Stimulated activated CD4-positive, alpha-beta T cell treated with anti-CD3 and anti-CD28 coated beads, Interleukin-4, amount 100 ng/mL, for 1 hour (primary cell): ENCODE results near the gene VASH1.
"Not testable (repeated sequence)": the region's sequence is repeated elsewhere in the genome, so short reads cannot be mapped to it uniquely, and the experiment has no call there.

Source experiments
- DNase-seq: peaks from one replicate; pipeline ENCODE4 v3.0.0-alpha.2; 2020

The VASH1 gene

GRCh38 chr14:76761136-76761959, at the start of gene VASH1:
Gene VASH1, plus strand, starts transcription at chr14:76761468. Its CDS starts 1,354 bp downstream, at chr14:76762822.
- peak; percentile 60 for DNase-seq

DNA sequence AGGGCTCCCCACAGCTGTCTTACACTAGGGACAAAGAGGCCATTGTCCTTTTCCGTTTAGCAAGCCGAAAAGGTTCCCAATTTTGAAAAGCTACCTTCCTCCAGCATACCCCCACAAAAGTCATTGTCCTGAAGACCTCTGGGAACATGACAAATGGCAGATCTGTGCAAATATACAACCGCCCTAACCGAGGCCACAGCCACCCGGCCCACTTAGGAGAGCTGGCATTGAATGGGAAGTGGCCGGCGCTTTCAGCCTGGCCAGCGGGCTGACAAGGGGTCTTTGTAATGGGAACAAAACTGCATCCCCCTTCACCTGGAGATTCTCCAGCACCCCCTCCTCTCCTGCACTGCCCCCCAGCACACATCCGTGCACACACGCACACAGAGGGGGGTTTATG, 48.1 kb upstream of the VASH1 start:
- DNase-seq: no peak

GRCh38 chr14:76714470-76714869, 46.8 kb upstream of the VASH1 start:
- no peak for DNase-seq

GRCh38 chr14:76715101-76715500, 46.2 kb upstream of the VASH1 start:
- no peak for DNase-seq

DNA sequence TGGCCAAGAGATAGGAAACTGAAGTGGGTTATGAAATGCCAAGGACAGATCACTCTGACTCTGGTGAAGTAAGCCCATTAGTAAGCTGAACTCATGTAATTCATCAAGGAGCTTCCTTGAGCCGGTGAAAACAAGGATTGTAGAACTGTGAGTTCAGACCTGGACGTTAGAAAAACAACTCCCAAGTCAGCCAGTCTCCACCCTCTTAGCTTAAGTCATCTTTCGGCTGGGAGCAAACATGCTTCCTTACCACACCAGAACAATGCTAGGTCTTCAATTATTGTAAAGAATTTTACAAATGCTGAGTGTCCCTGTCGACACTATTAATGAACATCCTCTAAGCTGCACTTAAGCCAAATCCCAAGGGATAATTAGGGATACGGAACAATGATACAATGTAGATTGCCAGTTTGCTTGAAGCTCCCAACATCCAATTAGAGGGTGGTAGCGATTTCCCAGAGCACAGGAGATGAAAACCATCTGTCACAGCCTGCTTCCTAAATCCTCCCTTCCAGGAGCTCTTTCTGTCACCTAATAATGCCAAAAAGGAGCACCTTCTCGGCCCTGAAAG, 45.7 kb upstream of the VASH1 start:
- DNase-seq: no peak

DNA sequence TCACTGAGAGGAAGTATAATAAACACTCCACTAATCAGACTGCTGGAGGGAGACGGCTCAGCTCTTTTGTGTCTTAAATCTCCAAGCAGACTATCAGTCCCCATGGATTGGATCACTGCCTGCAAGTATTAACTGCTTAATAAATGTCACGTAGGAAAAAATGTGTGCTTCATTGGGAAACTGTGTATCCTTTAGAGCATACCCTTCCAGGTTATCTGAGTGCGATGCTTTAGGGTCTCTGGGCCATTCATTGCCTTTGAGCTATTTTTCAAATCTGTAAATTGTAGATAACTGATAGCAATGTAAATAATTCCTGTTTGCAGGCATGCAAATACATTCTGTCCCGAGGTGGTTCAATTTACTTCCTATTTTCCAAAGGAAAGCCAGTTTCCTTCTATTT, 45.0 kb upstream of the VASH1 start:
- DNase-seq: no peak

- DNase-seq: no peak
These were observed 43.6 kb upstream of the VASH1 start for GRCh38 chr14:76717508-76718290.

GRCh38 chr14:76718306-76719040, 42.8 kb upstream of the VASH1 start:
- no peak for DNase-seq

GRCh38 chr14:76719666-76720065, 41.6 kb upstream of the VASH1 start:
- DNase-seq: no peak

DNA sequence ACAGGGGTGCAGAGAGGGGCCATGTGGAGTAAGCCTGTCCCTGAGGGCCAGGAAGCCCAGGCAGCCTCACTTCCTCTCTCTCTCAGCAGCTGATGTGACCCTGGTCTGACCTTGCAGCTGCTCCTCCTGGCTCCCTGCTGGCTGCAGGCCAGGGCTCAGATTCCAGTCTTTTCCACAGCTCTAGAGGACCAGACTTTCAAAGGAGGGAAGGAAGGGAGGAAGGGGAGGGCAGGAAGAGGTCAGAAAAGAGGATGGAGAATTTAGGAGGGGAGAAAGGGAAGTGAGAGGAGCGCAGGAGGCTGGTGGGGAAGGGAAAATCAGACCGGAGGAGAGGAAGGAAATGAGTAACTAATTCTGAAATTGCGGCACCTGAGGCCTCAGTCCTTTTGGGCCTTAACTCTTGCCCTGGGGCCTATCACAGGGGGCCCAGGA, 40.9 kb upstream of the VASH1 start:
- no peak for DNase-seq

GRCh38 chr14:76721506-76721905, 39.8 kb upstream of the VASH1 start:
- DNase-seq: not testable (repeated sequence)

DNA sequence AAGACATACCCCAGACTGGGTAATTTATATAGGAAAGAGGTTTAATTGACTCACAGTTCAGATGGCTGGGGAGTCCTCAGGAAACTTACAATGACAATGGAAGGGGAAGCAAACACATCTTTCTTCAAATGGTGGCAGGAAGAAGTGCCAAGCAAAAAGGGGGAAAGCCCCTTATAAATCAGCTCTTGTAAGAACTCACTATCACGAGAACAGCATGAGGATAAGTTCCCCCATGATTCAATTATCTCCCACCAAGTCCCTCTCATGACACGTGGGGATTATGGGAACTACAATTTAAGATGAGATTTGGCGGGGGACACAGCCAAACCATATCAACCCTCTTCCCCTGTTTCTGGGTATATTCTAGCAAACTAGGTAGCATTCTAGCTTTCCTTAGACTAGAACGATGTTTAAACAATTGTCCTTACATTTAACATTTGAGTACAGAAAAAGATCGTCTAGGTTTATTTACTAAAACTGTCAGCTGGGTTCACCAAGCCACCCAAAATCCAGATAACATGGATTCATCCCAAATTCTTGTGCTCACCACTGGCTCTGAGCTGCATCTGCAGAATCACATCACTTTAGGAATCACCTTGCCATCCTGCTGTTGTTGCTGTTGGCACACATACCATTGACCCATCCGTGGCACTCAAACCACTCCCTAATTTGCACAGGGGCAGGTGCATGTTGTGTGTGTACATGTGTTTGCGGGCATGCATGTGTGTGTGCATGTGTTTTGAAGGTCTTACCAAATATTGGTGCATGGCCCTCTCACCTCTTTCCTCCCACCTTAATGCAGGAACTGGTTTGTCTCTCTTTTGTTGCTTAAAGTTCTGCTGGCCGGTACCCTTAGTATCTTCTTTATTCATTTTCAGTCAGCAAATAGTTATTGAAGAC, 36.4 kb upstream of the VASH1 start:
- no peak for DNase-seq

DNA sequence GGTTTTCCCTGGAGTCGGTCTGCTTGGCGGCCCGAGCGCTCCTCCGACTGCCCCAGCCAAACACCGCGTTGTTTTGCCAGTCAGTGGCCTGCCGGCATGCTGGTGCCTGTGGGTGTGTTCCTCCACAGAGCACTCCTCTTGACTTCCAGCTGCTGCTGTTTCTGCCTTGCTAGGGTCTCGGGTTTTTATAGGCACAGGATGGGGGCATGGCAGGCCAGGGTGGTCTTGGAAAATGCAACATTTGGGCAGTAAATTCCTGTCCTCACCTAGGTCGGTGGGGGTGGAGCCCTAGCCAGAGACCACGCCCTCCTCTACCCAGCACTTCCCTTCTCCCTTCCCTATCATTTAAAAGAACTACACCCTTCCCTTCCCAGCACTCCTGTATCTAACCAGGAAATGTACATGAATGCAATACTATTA, 34.7 kb upstream of the VASH1 start:
- no peak for DNase-seq

GRCh38 chr14:76727384-76727783, 33.9 kb upstream of the VASH1 start:
- no peak for DNase-seq

DNA sequence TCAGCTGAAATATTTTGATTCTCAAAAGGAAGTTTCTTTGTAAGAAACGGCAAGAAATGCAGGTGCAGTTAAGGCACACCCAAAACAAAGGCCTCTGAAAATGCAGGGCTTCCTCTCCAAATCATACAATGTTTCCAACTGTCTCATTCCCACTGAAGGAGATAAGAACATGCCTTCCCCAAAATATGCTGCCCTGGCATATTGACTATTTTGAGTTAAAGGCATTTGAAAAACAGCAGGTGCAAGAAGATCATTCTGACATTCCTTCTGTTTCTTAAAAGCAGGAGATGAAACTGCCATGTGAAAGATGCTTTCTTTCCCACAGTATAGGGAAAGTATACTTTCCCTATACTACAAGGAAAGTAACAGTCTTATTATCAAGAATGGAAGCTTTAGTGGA, 33.4 kb upstream of the VASH1 start:
- DNase-seq: no peak

DNA sequence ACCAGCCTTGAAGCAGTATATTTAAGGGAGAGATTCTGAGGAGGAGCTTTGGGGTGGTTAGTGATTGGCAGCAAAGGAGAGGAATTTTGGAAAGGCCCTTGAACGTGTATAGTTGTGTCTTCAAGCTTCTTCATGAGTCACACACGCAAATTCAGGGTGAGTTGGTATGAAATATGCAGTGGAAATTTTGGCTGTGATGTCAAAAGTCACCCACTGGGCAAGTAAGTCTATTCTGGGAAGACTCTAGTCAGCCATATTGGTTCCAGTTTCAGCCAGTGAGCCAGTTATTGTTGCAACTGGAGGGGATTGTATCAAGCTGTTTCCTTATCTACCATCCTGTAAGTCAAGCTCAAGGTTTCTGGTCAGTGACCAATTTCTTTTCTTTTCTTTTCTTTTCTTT, 32.0 kb upstream of the VASH1 start:
- no peak for DNase-seq

DNA sequence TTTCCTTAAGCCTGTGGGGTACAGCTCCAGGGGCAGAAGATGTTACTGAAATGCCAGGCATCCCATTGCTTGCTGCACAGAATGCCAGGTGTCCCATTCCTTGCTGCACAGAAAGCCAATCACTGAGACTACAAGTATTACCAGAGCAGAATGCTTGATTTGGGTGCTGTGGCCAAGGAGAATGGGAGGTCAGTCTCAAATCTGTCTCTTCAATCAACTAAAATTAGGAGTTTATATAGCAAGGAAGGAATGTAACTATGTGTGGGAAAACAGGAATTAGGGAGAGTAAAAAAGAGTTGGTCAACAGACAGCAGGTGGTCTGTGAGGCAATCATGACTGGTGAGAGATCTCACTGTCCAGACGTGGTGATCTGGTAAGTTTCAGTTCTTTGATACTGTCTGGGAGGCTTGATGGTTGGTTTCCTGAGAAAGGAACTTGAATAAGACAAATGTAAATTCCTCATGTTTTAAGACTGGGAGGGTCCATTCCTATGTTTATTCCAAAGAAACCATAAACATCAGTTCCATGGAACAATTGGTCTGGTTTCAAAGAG, 31.2 kb upstream of the VASH1 start:
- no peak for DNase-seq

DNA sequence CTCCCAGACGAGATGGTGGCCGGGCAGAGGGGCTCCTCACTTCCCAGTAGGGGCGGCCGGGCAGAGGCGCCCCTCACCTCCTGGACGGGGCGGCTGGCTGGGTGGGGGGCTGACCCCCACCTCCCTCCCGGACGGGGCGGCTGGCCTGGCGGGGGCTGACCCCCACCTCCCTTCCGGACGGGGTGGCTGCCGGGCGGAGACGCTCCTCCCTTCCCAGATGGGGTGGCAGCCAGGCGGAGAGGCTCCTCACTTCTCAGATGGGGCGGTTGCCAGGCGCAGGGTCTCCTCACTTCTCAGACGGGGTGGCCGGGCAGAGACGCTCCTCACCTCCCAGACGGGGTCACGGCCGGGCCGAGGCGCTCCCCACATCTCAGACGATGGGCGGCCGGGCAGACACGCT, 26.8 kb upstream of the VASH1 start:
- DNase-seq: not testable (repeated sequence)

DNA sequence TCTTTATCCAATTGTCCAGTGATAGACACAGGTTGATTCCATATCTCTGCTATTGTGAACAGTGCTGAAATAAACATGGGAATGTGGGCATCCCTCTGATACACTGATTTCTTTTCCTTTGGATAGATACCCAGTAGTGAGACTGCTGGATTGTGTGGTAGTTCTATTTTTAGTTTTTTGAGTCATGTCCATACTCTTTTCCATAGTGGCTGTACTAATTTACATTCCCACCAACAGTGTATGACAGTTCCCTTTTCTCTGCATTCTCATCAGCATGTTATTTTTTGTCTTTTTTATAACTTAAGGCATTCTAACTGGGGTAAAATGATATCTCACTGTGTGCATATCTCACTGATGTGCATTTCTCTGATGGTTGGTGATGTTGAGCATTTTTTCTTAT, 24.8 kb upstream of the VASH1 start:
- no peak for DNase-seq

DNA sequence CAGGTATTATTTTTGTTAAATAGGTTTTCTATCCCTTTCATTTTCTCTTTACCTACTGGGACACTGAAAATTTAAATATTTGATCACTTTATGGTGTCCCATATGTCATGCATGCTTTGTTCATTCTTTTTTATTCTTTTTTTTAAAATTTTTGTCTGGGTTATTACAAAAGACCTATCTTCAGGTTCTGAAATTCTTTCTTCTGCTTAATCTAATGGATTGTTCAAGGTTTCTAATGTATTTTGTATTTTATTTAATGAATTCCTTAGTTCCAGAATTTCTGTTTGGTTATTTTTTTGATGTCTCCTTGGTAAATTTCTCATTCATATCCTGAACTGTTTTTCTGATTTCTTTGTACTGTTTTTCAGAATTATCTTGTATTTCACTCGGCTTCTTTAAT, 20.2 kb upstream of the VASH1 start:
- DNase-seq: no peak

- no peak for DNase-seq
These were observed 19.1 kb upstream of the VASH1 start for GRCh38 chr14:76742185-76742584.

DNA sequence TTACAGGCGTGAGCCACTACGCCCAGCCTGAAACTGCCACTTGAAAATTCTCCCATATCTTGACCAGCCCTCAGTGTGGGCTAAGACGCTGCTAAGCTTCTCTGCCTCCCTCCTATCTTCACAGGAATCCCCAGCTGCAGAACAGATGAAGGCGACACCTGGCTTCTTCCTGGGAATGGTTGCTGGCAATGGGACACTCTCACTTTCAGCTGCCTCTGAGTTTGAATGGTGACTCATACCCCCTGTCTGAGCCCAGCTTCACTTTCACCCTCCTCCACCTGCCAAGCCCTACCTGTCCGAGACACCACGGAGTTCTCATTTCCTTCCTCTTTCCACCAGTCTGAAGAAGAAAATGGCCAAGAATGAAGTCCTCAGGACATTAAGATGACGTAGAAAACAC, 18.3 kb upstream of the VASH1 start:
- no peak for DNase-seq
